Stimulated activated CD4-positive, alpha-beta T cell treated with anti-CD3 and anti-CD28 coated beads, TNF-alpha, amount 100 ng/mL, for 4 hours (primary cell): ENCODE measurements around the gene GPC6.

Experiments used
- DNase-seq, 3 experiments: peaks; one replicate each; pipeline ENCODE4 v3.0.0-alpha.2; 2020; ENCODE audit warnings: low read depth in 3 of 3

GPC6 gene

GRCh38 chr13:93499991-93500390 lies 273.4 kb downstream of the GPC6 start:
- no peak for DNase-seq

- DNase-seq: no peak
These were observed 275.5 kb downstream of the GPC6 start for GRCh38 chr13:93502071-93502470.

DNA sequence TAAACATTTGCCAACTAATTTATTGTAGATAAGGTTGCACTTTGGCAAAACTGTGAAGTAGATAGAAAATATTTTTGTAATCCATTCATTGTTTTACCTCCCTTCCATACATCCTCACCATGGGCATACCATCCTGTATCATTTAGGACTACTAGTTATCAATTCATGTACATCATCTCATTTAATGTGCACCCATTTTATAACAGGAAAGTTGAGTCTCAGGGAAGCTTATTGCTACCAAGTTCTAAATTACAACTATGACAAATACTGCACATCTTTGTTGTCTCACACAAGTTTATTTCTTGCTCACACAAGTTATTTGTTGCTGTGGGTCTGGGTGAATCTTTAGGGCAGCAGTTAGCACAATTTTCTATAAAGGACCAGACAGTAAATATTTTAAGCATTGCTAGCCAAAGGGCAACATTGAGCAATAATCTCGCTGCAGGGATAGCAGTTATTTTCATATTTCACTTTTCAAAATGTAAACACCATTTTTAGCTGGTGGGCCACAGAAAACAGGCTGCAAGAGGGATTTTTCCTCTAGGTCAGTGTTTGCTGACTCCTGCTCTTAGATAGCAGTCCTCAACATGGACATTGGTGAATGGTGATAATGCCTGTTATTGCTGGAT lies 276.5 kb downstream of the GPC6 start:
- no peak for DNase-seq

DNA sequence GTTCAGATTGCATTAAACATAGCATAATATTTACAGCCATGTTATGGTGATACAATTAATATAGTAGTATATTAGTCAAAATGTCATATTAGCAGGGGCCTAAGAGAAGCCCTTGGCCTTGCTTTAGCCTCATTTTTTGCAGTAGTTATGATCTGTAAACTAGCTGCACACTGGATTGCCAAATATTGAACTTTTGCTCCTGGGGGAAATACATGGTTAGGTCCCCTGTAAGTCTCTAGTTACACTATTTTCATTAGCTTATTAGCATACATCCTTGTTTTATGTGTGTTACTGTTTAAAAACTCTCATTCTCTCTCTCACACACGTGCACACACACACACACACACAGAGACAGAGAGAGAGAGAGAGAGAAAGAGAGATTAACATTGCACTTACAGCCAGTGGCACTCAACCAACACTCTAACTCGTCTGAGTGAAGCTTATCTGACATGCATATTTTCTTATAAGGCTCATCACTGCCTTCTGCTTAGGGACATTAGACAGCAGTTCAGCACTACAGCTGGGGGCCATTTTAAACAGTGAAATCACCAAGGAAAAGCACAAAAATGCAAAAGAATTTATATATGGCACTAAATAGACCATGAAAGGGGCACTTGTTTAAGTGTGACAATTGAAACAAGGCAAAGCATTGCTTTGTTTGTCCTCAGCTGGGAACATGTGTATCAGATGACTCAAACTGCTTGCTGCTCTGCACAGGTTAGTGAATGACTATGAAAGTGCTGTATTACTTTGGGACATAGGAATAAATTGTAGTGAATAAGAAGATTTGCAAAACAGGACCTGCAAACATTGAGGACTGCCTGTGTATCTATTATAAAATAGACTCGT lies 278.7 kb downstream of the GPC6 start:
- DNase-seq: no peak

GRCh38 chr13:93511011-93511410 lies 284.4 kb downstream of the GPC6 start:
- DNase-seq: no peak

GRCh38 chr13:93515267-93515666 lies 288.7 kb downstream of the GPC6 start:
- no peak for DNase-seq

DNA sequence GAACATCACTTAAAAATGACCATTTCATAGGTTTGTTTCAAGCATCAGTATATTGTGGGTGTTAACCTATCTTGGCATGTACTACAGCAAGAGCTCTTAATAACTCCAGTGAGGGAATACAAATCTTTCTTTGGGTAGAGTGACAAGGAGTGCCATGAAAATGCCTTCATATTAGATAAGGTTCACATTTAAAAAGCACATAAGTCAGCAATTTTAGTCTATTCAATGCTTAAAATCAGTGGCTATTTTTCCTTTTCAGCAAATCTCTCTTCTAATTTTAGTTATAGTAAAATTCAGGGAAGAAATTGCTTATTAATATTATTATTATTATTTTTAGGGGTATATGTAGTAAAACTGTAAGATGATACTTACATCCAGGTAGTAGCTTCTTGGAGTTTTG lies 291.1 kb downstream of the GPC6 start:
- DNase-seq: no peak

GRCh38 chr13:93521307-93521706 lies 294.7 kb downstream of the GPC6 start:
- no peak for DNase-seq

- no peak for DNase-seq
These were observed 295.9 kb downstream of the GPC6 start for GRCh38 chr13:93522501-93522900.

- DNase-seq: no peak
These were observed 298.5 kb downstream of the GPC6 start for GRCh38 chr13:93525087-93525486.

DNA sequence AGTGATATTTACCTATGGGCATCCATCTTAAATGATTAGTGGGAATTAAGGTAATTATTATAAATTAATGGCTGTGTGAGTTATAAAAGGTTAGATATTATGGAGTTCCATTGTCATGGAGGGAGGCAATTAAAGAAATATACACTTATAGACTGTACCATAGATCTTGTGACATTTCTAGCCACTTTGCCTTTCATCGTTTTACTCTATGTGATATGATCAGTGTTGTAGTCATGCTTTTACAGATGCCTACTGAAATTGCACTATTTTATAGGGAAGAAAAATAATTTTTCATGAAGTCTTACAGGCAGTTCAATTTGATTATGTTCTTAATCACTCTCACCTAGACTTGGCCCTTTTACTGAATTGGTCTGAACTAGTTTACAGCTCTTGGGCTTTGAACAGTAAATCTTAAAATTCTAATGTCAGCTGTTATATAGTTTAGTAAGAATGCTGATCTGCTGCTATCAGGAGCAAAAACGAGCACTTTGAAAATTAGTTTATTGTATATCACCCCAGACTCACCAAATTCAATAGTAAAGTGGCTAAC lies 301.2 kb downstream of the GPC6 start:
- DNase-seq: no peak

GRCh38 chr13:93529961-93530360 lies 303.4 kb downstream of the GPC6 start:
- no peak for DNase-seq

DNA sequence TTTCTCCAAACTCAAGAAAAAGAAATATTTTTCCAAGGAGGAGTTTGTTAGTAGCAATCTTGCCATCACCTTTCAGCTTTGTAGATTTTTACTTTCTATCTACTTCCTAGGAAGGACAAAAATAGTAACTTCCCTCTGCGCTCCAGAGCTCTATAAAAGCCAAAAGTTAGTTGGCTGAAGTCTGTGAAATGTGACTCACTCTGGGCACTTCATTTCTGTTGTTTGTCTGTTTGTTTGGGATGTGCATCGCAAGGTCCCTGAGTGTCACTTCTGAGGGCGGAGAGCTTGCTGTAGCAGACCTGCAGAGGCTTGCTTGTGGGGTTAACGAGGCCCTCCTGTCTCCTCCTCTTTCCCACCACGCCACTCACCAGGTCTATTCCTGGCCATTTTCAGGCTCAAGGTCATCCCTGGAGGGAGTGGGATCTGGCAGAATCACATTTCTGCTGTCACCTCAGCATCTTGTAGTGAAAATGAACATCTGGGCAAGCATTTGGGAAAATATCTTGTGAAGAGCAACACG lies 307.6 kb downstream of the GPC6 start:
- no peak for DNase-seq

DNA sequence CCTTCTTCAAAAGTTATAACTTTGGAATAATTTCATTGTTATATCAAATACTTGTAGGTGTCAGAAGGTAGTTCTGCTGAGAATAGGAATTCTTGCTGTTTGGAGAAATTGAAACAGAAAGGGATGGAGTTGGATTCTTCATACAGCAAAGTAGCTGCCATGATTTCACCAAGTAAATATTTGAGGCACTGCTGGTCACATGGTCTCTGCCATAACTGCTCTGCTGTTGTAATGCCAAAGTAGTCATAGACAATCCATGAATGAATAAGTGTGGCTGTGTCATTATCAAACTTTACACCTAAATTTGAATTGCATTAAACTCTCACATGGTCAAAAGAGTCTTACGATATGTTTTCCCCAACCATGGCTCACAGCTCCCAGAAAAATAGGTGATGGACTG lies 308.6 kb downstream of the GPC6 start:
- DNase-seq: no peak

DNA sequence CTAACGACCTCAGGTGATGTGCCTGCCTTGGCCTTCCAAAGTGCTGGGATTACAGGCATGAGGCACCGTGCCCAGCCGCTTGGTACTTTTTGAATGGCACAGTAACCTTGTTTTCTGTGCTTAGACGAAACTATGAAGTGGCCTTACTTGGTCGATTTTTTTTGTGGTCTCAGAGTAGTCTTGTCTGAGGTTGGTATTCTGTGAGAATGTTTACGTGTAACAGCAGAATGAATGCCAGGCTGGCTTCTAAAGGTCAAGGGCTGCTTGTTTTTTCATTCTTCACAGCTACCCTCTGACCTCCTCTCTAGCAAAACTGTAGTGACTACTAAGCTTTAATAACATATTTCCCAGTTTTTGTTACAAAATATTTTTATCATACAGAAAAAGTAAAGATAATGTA lies 313.3 kb downstream of the GPC6 start:
- DNase-seq: no peak

DNA sequence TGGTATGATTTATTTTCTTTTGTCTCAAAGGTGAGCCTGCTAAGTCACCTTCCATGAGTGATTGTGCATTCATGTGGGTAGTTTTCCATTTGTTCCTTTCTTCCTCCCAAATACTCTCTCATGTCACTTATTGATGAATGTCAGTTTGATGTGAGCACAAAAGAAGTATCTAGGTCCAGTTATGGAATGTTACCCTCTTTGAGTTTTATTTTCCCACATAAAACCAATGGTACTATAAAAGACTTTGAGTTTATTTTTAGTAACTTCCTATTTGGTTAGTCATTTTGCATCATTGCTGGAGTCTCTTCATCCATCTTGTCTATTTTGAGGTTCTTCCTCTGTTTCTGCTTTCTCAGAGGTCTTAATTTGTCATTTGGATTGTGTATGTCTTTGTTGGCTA lies 321.3 kb downstream of the GPC6 start:
- DNase-seq: no peak

DNA sequence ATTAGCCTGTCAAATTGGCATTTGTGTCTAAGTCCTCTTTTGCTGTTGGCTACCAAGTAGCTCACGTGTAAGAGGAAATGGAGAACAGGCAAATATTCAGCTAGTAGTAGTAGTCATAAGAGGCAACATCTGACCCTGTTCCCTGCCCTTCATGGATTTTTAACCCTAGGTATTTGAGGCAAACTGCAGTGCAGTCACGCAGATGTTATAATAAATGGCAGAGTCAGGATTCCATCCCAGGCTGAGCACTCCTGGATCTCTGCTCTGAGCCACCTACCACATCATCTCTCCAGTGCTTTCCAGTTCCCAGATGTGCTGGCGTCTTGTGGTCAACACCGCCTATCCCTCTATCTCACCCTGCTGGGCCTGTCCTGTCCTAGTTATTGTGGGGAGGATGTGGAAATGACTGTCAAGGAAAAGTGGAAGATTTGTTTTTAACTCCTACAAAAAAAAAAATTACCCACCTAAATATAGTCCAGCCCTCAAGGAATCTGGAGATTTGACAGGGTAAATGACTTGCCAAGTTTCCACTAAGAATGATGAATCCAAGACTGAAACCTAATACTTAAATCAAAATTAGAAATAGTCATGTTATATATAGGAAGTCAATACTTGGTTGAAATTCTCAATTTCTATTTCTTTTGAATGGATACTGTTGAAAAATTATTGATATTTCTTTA lies 322.9 kb downstream of the GPC6 start:
- no peak for DNase-seq

DNA sequence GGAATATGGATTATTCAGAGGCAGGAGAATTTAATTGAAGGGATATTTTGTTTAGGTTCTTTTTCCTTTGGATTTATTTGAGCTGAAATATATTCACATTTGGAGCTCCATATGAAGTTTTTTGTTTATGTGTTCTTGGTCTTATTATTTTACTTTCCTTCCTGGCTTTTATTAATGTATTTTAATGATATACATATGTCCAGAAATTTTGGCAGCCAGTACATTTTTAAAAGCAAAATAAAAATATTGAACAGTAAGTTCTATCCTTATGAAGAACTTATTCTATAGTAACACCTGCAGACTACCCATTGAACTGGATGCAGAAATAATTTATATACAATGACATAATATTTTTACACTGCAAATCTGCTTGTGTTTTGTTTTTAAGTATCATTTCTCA lies 323.6 kb downstream of the GPC6 start:
- DNase-seq: no peak

- no peak for DNase-seq
These were observed 326.0 kb downstream of the GPC6 start for GRCh38 chr13:93552596-93552995.

DNA sequence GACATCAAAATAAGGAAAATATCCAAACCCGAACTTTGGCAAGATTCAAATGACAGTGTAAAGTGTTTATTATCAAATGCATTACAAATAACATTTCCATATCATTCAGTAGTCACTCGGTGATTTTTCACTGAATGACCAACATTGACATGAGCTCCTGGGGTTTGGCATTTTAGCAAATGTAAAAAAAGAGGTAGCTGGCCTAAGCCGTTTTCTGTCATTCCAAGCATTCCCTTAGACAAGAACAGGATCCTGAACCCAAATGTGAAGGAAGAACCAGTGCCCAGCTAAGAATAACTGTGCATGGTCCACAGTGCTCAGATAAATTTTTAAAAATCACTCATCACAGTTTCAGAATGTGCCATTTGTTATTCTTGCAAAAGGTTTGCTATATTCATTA lies 327.9 kb downstream of the GPC6 start:
- DNase-seq: no peak

- DNase-seq: no peak
These were observed 332.0 kb downstream of the GPC6 start for GRCh38 chr13:93558637-93559036.

GRCh38 chr13:93559718-93560117 lies 333.1 kb downstream of the GPC6 start:
- DNase-seq: no peak
